Prostate gland (tissue), 2 donors: ENCODE data around the gene TMUB1. TPM values are rescaled to one million over a fixed set of nuclear protein-coding genes. Genes with fewer than 3 reads are reported as not detected.

ENCODE experiments used
- DNase-seq: peaks from one replicate; pipeline ENCODE4 v3.0.0-alpha.2; 2019; ENCODE audit warnings: low spot score
- H3K27ac ChIP-seq, 2 donors: fragments of 200-600 bp; sonication (generic); 2 replicates each; pipeline ENCODE4 v1.5.1; 2017 to 2019
- H3K27me3 ChIP-seq: fragments of 200-600 bp; sonication (generic); replicated peaks from 2 replicates; pipeline ENCODE4 v1.5.1; 2019; ENCODE audit not compliant: insufficient read depth
- H3K36me3 ChIP-seq, 2 donors: fragments of 200-600 bp; sonication (generic); 1 replicate in 1 of 2; 2 replicates in 1 of 2; pipeline versions ENCODE4 v1.5.1 to v1.8.1; 2017 to 2019
- H3K4me1 ChIP-seq: fragments of 200-600 bp; sonication (generic); replicated peaks from 2 replicates; pipeline ENCODE4 v1.5.1; 2019
- H3K4me3 ChIP-seq, 2 donors: fragments of 200-600 bp; sonication (generic); 2 replicates each; pipeline ENCODE4 v1.5.1; 2017 to 2019
- H3K9me3 ChIP-seq: fragments of 200-600 bp; sonication (generic); 2 replicates; pipeline ENCODE4 v1.5.1; 2017
- POLR2A ChIP-seq: fragments of 450-650 bp; IDR thresholded peaks from one replicate; pipeline ENCODE4 v1.6.1; 2016; ENCODE audit warnings: antibody characterized with exemption, mild to moderate bottlenecking
- POLR2AphosphoS5 ChIP-seq: sonication (generic); formaldehyde crosslinking; IDR thresholded peaks from one replicate; pipeline ENCODE4 v1.6.1; 2017; ENCODE audit warnings: antibody characterized with exemption
- WGBS: methylation state at CpG from one replicate; pipeline ENCODE4 v1.1.5; 2018; 5-methylcytosine and 5-hydroxymethylcytosine counted together
- intact Hi-C: fragments of 100-400 bp; cut with DNase I; formaldehyde crosslinking; loops from one replicate; pipeline ENCODE4 v1.14.2; 2022
- total RNA-seq, 2 donors: library from RNA; depleted of rRNA; stranded (reverse); fragments of >200 nt; gene quantifications; one replicate each; pipeline ENCODE4 v1.1.0, GENCODE V29; 2016
- TF ChIP-seq, protein P1 (sequence below), 4 experiments: fragments of 200-600 bp in 2 of 4; fragments of 450-650 bp in 2 of 4; sonication (generic) in 2 of 4; IDR thresholded peaks; 1 replicate in 3 of 4; 2 replicates in 1 of 4; pipeline ENCODE4 v1.5.1; 2016 to 2019; ENCODE audit warnings: antibody characterized with exemption in 4 of 4, mild to moderate bottlenecking in 2 of 4, moderate library complexity in 2 of 4

TMUB1 gene
- total RNA-seq, 2 donors from 2014 or later: 79.8 to 99.4 TPM

DNA sequence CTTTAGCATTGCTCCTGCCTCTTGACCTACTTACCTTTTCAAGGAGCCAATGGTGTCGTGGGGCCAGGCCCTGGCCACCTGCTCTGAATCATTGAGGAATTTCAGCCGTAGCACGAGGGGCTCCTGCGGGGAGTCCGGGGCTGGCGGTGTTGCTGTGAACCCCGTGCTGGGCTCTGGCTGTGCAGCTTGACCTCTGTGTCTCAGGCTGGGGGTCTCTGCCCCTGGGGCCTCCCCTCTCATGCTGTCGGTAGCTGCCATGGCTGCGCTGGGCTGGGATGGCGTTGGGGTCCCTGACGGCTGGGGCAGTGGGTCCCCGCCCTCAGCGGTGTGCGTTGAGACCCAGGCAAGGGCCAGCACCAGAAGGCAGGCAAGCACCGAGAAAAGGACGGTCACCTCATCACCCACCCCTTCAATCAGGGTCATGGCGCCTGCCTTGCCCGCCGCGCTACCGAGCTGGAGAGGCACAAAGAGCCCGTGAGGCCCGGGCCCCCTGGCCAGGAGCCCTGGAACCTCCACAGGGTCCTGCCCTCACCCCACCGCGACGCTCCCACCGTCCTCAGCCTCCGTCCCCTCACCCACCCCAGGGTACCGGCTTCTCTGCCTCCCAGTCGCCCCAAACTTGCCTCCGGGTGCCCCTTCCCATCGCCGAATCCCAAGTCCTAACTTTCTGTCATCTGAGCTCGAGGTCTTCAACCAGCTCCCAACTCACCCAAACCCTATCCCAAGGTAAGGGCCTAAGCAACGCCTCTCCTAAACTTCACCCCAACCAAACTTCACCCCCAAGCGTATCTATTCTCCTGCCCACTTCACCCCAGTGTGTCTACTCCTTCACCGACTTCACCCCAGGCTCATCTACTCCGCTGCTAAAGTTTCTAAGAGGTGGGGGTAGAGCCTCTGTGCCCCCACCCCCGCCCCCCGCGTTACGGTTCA, 887 bp downstream of the TMUB1 start:
- Histone ChIP-seq H3K36me3 (no peaks in the 10 kb centered on the region), H3K27me3 (no peaks in the 10 kb centered on the region), H3K4me1 (peaks cover 27% of the 10 kb centered on the region), H3K9me3 (no peaks in the 10 kb centered on the region), H3K4me3 (peak overlapping the region; percentile 77 to 91), H3K27ac (peak overlapping the region; percentile 88 to 90)
- no peak for DNase-seq
- WGBS: 51% methylated on average over 39 of the region's 42 CpGs
- TF ChIP-seq POLR2A: no peak
- TF ChIP-seq, protein P1, sequence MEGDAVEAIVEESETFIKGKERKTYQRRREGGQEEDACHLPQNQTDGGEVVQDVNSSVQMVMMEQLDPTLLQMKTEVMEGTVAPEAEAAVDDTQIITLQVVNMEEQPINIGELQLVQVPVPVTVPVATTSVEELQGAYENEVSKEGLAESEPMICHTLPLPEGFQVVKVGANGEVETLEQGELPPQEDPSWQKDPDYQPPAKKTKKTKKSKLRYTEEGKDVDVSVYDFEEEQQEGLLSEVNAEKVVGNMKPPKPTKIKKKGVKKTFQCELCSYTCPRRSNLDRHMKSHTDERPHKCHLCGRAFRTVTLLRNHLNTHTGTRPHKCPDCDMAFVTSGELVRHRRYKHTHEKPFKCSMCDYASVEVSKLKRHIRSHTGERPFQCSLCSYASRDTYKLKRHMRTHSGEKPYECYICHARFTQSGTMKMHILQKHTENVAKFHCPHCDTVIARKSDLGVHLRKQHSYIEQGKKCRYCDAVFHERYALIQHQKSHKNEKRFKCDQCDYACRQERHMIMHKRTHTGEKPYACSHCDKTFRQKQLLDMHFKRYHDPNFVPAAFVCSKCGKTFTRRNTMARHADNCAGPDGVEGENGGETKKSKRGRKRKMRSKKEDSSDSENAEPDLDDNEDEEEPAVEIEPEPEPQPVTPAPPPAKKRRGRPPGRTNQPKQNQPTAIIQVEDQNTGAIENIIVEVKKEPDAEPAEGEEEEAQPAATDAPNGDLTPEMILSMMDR (IDR thresholded peaks at IDR 0.05): no peak
- no peak for TF ChIP-seq POLR2AphosphoS5
- intact Hi-C loops: loop anchor here (2.0 to 10.0 kb wide), 2 partner anchors 24 to 118 kb away; partner anchors contain the start of gene SLC4A2

DNA sequence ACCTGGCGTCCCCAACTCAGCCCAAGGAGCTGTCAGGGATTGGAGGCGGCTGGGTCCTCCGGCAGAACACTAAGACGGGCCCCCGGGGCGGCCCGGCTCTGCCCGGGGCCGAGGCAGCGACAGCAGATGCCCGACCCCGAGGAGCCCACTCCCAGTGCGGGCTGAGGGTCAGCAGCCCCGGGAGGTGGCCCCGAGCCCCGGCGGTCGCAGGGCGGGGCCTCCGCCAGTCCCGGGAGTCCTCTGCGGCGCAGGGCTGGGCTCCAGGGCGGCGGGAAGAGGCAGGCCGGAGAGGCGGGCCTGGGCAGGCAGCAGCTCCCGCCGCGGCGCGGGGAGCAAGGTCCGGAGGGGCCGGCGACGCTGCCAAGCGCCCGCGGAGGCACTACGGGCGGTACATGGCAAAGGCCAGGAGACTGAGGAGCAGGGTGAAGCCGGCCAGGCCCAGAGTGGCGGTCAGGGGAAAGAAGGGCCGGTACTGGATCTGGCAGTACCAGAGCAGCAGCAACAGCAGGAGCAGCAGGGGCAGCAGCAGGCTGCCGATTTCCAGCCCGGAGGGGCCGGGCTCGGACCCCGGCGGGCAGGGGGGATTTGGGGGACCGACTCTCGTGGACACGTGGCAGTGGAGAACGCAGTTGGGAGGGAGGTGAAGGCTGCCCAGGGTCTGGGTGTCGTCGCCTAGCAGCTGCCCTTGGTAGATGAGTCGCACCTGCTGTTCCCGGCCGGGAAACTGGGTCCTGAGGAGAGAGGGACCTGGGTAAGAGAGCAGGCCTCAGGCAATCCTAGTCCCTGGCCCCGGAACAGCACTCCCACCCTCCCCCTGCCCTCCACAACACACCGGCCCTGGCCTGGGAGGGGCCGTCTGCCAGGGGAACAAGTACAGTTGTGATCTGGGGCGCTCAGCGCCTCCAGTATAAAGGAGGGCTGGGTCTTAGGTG, 1.9 kb downstream of the TMUB1 start:
- H3K27ac ChIP-seq: peak overlapping the region; percentile 88 to 90
- WGBS: 29% methylated on average over 52 of the region's 64 CpGs
- H3K9me3 ChIP-seq: no peaks in the 10 kb centered on the region
- DNase-seq: no peak
- peaks cover 27% of the 10 kb centered on the region for H3K4me1 ChIP-seq
- TF ChIP-seq, protein P1 (IDR thresholded peaks at IDR 0.05): no peak
- peak; percentile 6 for TF ChIP-seq POLR2A
- intact Hi-C loops: loop anchor here (2.0 to 10.0 kb wide), 2 partner anchors 23 to 117 kb away; partner anchors contain the start of gene SLC4A2
- peak overlapping the region; percentile 83 to 87 for H3K4me3 ChIP-seq
- H3K36me3 ChIP-seq: no peaks in the 10 kb centered on the region
- H3K27me3 ChIP-seq: no peaks in the 10 kb centered on the region

DNA sequence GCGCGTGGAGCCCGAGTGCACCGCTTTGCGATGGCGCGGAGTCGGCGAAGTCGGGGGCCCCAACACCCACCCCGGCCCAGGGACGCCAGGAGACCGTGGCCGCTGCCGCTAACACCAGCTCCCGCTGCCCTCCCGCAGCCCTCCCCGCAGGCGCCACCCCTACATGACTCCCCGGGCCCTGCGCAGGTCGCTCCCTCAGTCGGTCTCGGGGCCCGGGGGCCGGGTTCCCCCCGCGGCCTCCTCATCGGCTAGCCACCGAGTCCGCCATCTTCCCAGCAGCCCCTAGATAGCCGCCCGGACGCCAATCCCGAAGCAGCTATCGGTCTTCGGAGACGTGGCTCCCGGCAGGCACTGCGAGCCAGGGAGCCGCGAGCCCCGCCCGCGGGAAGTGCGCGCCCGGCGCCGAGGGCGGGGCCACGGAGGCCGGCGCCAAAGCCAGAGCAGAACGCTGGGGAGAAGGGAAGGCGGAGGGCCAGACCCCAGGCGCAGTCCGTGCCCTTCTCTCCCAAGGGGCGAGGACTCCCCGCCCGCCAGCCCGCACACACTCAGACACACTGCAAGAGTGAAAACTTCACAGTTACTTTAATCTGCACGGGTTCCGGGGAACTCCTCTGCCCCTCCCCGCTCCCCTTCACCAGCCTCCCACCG, 2.6 kb downstream of the TMUB1 start, which contains the start of gene FASTK:
TSS of gene FASTK (minus strand) at position 288 of the 648 bp plus-strand sequence. CDS start at position 245, 43 bp downstream.
- DNase-seq: peak; percentile 91
- Histone ChIP-seq H3K4me3 (peak within 1 kb of the TSS; percentile 83 to 87), H3K4me1 (peaks cover 27% of the 10 kb centered on the region), H3K27ac (peak within 1 kb of the TSS; percentile 88 to 90), H3K9me3 (no peaks in the 10 kb centered on the region), H3K27me3 (no peaks in the 10 kb centered on the region), H3K36me3 (no peaks in the 10 kb centered on the region)
- peak; percentile 90 for TF ChIP-seq POLR2AphosphoS5
- TF ChIP-seq, protein P1 (IDR thresholded peaks at IDR 0.05): peak in 2 of 4 experiments; percentile 5 to 9
- peak; percentile 74 for TF ChIP-seq POLR2A
- 2% methylated on average over 62 of the region's 66 CpGs for WGBS
- intact Hi-C loops: loop anchor here (10.0 kb wide), 1 partner anchor 116 kb away; no protein-coding TSS in a partner anchor

DNA sequence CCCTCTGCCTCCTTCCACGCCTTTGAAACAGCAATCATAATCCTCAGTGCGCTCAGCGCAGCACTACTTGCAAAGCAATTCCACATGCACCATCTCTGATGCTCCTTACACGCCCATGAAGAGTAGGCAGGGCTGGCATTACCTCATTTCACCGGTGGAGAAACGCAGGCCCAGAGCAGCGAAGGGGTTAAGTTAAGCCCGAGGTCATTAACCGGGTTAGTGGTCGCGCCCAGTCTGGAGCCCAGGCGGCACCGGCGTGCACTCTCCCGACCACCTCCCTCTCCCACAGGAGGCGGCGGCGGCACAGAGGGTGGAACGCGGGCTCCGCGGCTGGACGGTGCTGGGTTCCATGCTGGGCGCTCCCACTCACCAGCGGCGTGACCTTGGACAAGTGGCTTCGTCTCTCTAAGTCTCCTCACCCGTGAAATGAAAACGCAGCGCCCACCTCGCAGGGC, 3.2 kb downstream of the TMUB1 start:
- Histone ChIP-seq H3K4me1 (peaks cover 27% of the 10 kb centered on the region), H3K9me3 (no peaks in the 10 kb centered on the region), H3K27me3 (no peaks in the 10 kb centered on the region), H3K4me3 (peak overlapping the region; percentile 83 to 87), H3K36me3 (peaks cover 0 to 5% of the 10 kb centered on the region in 2 donors), H3K27ac (peak overlapping the region; percentile 88 to 90)
- intact Hi-C loops: loop anchor here (10.0 kb wide), 1 partner anchor 115 kb away; no protein-coding TSS in a partner anchor
- WGBS: under 1% methylated on average over 15 of the region's 31 CpGs
- TF ChIP-seq, protein P1 (IDR thresholded peaks at IDR 0.05): no peak
- TF ChIP-seq POLR2A (no peak), POLR2AphosphoS5 (no peak)
- DNase-seq: no peak
